SK-N-SH treated with all-trans-retinoic acid at 6 μM for 48 hours (cell line): ENCODE results near the gene PRKCE.

ENCODE experiments used
- ATAC-seq: fragments of 200-7000 bp; cut with Tn5 transposase; 3 replicates; pipeline ENCODE4 v1.9.1; 2020; ENCODE audit warnings: mild to moderate bottlenecking, moderate library complexity
- ARNTL ChIP-seq: fragments of 450-650 bp; formaldehyde crosslinking; IDR thresholded peaks from 2 replicates; pipeline ENCODE4 v1.5.0; 2020; ENCODE audit warnings: low read depth, mild to moderate bottlenecking, moderate library complexity, borderline replicate concordance
- BACH2 ChIP-seq: fragments of 250-450 bp; sonication (Bioruptor Pico); IDR thresholded peaks from 2 replicates; pipeline ENCODE4 v1.9.0; 2021; ENCODE audit warnings: mild to moderate bottlenecking, borderline replicate concordance
- CSDC2 ChIP-seq: fragments of 250-450 bp; sonication (Bioruptor Pico); IDR thresholded peaks from 2 replicates; pipeline ENCODE4 v1.5.0; 2020; ENCODE audit warnings: mild to moderate bottlenecking, moderate library complexity
- GLIS3 ChIP-seq: fragments of 250-450 bp; sonication (Bioruptor Pico); IDR thresholded peaks from 2 replicates; pipeline ENCODE4 v1.5.0; 2020; ENCODE audit warnings: mild to moderate bottlenecking, moderate library complexity
- ISL1 ChIP-seq: fragments of 250-450 bp; sonication (Bioruptor Pico); IDR thresholded peaks from 2 replicates; pipeline ENCODE4 v2.1.2; 2022; ENCODE audit warnings: mild to moderate bottlenecking, moderate library complexity
- OSR1 ChIP-seq: fragments of 250-450 bp; sonication (Bioruptor Pico); IDR thresholded peaks from 2 replicates; pipeline ENCODE4 v1.8.0; 2022; ENCODE audit warnings: moderate library complexity, mild to moderate bottlenecking, inconsistent platforms
- PPARA ChIP-seq: fragments of 250-450 bp; sonication (Bioruptor Pico); IDR thresholded peaks from 2 replicates; pipeline ENCODE4 v1.5.0; 2020; ENCODE audit warnings: mild to moderate bottlenecking, borderline replicate concordance
- RARB ChIP-seq: fragments of 250-450 bp; sonication (Bioruptor Pico); IDR thresholded peaks from 2 replicates; pipeline ENCODE4 v1.8.0; 2021; ENCODE audit warnings: mild to moderate bottlenecking, moderate library complexity
- SNAI2 ChIP-seq: fragments of 250-450 bp; sonication (Bioruptor Pico); IDR thresholded peaks from 2 replicates; pipeline ENCODE4 v1.5.0; 2020; ENCODE audit warnings: mild to moderate bottlenecking, moderate library complexity
- TCF4 ChIP-seq: fragments of 250-450 bp; sonication (Bioruptor Pico); IDR thresholded peaks from 2 replicates; pipeline ENCODE4 v1.8.0; 2021; ENCODE audit warnings: mild to moderate bottlenecking, moderate library complexity, borderline replicate concordance
- TOX ChIP-seq: fragments of 250-450 bp; sonication (Bioruptor Pico); IDR thresholded peaks from 2 replicates; pipeline ENCODE4 v1.8.0; 2021; ENCODE audit warnings: mild to moderate bottlenecking, moderate library complexity, borderline replicate concordance
- ZC3H10 ChIP-seq: fragments of 250-450 bp; sonication (Bioruptor Pico); IDR thresholded peaks from 2 replicates; pipeline ENCODE4 v1.5.1; 2021; ENCODE audit warnings: mild to moderate bottlenecking, moderate library complexity
- ZFP30 ChIP-seq: fragments of 450-650 bp; formaldehyde crosslinking; IDR thresholded peaks from 2 replicates; pipeline ENCODE4 v1.5.0; 2022; ENCODE audit warnings: mild to moderate bottlenecking, moderate library complexity
- ZNF565 ChIP-seq: fragments of 450-650 bp; formaldehyde crosslinking; conservative IDR thresholded peaks from 2 replicates; pipeline ENCODE4 v1.5.0; 2020; ENCODE audit warnings: low read depth, mild to moderate bottlenecking, moderate library complexity
- ZNF70 ChIP-seq: fragments of 450-650 bp; formaldehyde crosslinking; IDR thresholded peaks from 2 replicates; pipeline ENCODE4 v1.5.0; 2020; ENCODE audit warnings: mild to moderate bottlenecking, moderate library complexity
- ZNF8 ChIP-seq: fragments of 450-650 bp; formaldehyde crosslinking; IDR thresholded peaks from 2 replicates; pipeline ENCODE4 v1.5.0; 2020; ENCODE audit warnings: mild to moderate bottlenecking, moderate library complexity
- TF ChIP-seq, protein P1 (sequence below): fragments of 250-450 bp; sonication (Bioruptor Pico); IDR thresholded peaks from 2 replicates; pipeline ENCODE4 v1.8.0; 2020; ENCODE audit warnings: mild to moderate bottlenecking, moderate library complexity, borderline replicate concordance
- TF ChIP-seq, protein P2 (sequence below): fragments of 250-450 bp; sonication (Bioruptor Pico); IDR thresholded peaks from 2 replicates; pipeline ENCODE4 v1.5.1; 2021; ENCODE audit warnings: mild to moderate bottlenecking, moderate library complexity
- TF ChIP-seq, protein P3 (sequence below): fragments of 250-450 bp; sonication (Bioruptor Pico); IDR thresholded peaks from 2 replicates; pipeline ENCODE4 v1.5.0; 2020; ENCODE audit warnings: mild to moderate bottlenecking, moderate library complexity
- TF ChIP-seq, protein P4 (sequence below): fragments of 250-450 bp; sonication (Bioruptor Pico); IDR thresholded peaks from 2 replicates; pipeline ENCODE4 v1.8.0; 2021; ENCODE audit warnings: low read depth, mild to moderate bottlenecking, moderate library complexity, borderline replicate concordance
- TF ChIP-seq, protein P5 (sequence below): fragments of 250-450 bp; sonication (Bioruptor Pico); IDR thresholded peaks from 2 replicates; pipeline ENCODE4 v1.5.1; 2020; ENCODE audit warnings: low read depth, mild to moderate bottlenecking, moderate library complexity

PRKCE gene

DNA sequence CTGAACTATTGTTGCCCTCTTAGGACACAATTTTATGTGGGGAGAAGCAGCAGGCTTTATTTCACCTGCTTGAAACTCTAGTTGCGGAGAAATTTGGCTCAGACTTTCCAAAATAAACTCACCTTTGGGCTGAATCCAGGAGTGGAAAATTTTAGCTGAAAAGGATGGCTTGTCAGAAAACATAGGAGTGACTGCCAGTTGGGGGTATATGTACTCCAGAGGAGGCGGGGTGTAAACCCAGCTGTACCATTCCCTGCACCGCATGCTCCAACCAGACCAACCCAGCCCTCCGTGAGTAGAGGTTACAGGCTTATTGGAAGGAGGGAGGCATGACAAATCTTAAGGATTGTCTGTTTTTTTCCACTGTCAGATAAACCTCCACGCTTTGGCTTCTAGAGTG is 53.8 kb downstream of the PRKCE start:
- no peak for TF ChIP-seq ZFP30 (CRISPR knock-in tag)
- TF ChIP-seq, protein P1, sequence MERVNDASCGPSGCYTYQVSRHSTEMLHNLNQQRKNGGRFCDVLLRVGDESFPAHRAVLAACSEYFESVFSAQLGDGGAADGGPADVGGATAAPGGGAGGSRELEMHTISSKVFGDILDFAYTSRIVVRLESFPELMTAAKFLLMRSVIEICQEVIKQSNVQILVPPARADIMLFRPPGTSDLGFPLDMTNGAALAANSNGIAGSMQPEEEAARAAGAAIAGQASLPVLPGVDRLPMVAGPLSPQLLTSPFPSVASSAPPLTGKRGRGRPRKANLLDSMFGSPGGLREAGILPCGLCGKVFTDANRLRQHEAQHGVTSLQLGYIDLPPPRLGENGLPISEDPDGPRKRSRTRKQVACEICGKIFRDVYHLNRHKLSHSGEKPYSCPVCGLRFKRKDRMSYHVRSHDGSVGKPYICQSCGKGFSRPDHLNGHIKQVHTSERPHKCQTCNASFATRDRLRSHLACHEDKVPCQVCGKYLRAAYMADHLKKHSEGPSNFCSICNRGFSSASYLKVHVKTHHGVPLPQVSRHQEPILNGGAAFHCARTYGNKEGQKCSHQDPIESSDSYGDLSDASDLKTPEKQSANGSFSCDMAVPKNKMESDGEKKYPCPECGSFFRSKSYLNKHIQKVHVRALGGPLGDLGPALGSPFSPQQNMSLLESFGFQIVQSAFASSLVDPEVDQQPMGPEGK (CRISPR knock-in tag) = no peak
- no peak for TF ChIP-seq BACH2 (CRISPR knock-in tag)
- TF ChIP-seq ZNF8 = no peak
- TF ChIP-seq, protein P2, sequence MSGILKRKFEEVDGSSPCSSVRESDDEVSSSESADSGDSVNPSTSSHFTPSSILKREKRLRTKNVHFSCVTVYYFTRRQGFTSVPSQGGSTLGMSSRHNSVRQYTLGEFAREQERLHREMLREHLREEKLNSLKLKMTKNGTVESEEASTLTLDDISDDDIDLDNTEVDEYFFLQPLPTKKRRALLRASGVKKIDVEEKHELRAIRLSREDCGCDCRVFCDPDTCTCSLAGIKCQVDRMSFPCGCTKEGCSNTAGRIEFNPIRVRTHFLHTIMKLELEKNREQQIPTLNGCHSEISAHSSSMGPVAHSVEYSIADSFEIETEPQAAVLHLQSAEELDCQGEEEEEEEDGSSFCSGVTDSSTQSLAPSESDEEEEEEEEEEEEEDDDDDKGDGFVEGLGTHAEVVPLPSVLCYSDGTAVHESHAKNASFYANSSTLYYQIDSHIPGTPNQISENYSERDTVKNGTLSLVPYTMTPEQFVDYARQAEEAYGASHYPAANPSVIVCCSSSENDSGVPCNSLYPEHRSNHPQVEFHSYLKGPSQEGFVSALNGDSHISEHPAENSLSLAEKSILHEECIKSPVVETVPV (CRISPR knock-in tag) = no peak
- no peak for TF ChIP-seq ZNF70
- TF ChIP-seq PPARA = no peak
- TF ChIP-seq ISL1 (CRISPR knock-in tag) = no peak
- no peak for TF ChIP-seq RARB (CRISPR knock-in tag)
- TF ChIP-seq, protein P3, sequence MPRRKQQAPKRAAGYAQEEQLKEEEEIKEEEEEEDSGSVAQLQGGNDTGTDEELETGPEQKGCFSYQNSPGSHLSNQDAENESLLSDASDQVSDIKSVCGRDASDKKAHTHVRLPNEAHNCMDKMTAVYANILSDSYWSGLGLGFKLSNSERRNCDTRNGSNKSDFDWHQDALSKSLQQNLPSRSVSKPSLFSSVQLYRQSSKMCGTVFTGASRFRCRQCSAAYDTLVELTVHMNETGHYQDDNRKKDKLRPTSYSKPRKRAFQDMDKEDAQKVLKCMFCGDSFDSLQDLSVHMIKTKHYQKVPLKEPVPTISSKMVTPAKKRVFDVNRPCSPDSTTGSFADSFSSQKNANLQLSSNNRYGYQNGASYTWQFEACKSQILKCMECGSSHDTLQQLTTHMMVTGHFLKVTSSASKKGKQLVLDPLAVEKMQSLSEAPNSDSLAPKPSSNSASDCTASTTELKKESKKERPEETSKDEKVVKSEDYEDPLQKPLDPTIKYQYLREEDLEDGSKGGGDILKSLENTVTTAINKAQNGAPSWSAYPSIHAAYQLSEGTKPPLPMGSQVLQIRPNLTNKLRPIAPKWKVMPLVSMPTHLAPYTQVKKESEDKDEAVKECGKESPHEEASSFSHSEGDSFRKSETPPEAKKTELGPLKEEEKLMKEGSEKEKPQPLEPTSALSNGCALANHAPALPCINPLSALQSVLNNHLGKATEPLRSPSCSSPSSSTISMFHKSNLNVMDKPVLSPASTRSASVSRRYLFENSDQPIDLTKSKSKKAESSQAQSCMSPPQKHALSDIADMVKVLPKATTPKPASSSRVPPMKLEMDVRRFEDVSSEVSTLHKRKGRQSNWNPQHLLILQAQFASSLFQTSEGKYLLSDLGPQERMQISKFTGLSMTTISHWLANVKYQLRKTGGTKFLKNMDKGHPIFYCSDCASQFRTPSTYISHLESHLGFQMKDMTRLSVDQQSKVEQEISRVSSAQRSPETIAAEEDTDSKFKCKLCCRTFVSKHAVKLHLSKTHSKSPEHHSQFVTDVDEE (CRISPR knock-in tag) = no peak
- TF ChIP-seq ARNTL (CRISPR knock-in tag) = no peak
- TF ChIP-seq, protein P4, sequence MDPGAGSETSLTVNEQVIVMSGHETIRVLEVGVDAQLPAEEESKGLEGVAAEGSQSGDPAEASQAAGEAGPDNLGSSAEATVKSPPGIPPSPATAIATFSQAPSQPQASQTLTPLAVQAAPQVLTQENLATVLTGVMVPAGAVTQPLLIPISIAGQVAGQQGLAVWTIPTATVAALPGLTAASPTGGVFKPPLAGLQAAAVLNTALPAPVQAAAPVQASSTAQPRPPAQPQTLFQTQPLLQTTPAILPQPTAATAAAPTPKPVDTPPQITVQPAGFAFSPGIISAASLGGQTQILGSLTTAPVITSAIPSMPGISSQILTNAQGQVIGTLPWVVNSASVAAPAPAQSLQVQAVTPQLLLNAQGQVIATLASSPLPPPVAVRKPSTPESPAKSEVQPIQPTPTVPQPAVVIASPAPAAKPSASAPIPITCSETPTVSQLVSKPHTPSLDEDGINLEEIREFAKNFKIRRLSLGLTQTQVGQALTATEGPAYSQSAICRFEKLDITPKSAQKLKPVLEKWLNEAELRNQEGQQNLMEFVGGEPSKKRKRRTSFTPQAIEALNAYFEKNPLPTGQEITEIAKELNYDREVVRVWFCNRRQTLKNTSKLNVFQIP (CRISPR knock-in tag) = no peak

DNA sequence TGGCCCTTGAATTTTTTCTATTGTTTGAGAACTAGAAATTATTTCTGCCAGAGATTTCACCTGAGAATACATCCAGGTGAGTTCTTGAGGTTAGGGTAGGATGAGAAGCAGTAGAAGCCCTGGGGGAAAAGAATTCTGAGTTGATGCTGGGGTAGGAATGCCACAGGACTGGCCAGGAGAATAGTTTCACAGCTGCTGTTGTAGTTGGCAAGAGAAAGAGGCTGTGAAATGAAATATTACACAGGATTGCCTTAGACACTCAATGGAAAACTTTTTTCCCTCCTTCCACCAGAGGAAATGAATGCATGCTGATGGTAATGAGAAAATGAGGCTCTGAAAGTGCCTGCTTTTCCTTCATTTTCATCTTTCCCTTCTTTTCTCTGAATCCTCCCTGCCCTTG is 54.6 kb downstream of the PRKCE start:
- ATAC-seq = 0 out of 3 replicates have a peak, but pooled peaks have one; percentile 30

More for the DNA sequence above, 53.8 kb downstream of the PRKCE start:
- no peak for ATAC-seq

DNA sequence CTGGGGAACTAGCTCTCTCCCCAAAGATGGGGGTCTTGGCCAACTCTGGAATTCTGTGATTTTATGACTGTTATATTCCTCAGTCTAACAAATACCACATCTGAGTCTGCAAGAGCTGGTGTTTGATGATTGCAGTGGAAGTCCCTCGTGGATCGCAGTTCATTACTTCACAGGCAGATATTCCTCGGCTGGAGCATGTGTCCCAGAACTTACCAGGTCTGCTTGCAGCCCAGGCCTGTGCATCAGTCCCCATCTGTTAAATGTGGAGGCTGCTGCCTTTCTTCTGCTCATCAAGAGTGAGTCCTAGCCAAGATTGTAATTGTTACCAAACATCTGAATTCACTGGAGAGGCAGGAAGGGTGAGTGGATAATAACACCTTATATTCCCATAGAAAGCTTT is 55.5 kb downstream of the PRKCE start:
- TF ChIP-seq ZNF8 (no peak), CSDC2 (CRISPR knock-in tag) (no peak), ZFP30 (CRISPR knock-in tag) (no peak), ZC3H10 (CRISPR knock-in tag) (no peak), BACH2 (CRISPR knock-in tag) (no peak), ZNF565 (CRISPR knock-in tag) (no peak), OSR1 (CRISPR knock-in tag) (no peak), TCF4 (CRISPR knock-in tag) (no peak), GLIS3 (CRISPR knock-in tag) (no peak)
- TF ChIP-seq, protein P5, sequence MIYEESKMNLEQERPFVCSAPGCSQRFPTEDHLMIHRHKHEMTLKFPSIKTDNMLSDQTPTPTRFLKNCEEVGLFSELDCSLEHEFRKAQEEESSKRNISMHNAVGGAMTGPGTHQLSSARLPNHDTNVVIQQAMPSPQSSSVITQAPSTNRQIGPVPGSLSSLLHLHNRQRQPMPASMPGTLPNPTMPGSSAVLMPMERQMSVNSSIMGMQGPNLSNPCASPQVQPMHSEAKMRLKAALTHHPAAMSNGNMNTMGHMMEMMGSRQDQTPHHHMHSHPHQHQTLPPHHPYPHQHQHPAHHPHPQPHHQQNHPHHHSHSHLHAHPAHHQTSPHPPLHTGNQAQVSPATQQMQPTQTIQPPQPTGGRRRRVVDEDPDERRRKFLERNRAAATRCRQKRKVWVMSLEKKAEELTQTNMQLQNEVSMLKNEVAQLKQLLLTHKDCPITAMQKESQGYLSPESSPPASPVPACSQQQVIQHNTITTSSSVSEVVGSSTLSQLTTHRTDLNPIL (CRISPR knock-in tag) = no peak
- ATAC-seq = no peak

More for the DNA sequence above, 54.6 kb downstream of the PRKCE start:
- TF ChIP-seq TOX (no peak), ZNF8 (no peak), ZNF70 (no peak), SNAI2 (CRISPR knock-in tag) (no peak), CSDC2 (CRISPR knock-in tag) (no peak)
- TF ChIP-seq, protein P2 (CRISPR knock-in tag) = no peak
